ENCODE data around the gene IL5RA. TPM values are rescaled to one million over a fixed set of nuclear protein-coding genes. Genes with fewer than 3 reads are reported as not detected.

The IL5RA gene
- total RNA-seq, 1 donor from 2014 or later: not detected

DNA sequence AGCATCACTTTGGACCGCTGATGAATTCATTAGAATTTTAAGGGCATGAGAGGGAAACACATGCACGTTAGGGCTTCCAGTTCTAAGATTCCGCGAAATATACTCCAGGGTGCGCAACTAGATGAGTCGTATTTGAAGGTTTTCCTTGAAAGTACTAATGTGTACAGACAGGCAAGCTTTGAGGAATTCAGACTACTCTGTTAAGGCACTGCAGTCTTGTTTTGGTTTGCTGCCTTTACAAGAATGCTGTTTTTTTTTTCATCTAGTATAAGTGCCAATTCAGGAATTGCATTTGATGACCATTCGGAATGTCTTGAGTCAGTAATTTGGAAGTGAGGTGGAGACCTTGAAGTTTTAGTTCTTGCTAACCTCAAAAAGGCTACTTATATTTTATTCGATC lies 35.7 kb upstream of the IL5RA start:
- ChIA-PET POLR2A (no interaction called here), CTCF (no interaction called here)
- DNase-seq (no peak), ATAC-seq (ENCODE audit: low read depth) (no peak)
- TF ChIP-seq, protein P1, sequence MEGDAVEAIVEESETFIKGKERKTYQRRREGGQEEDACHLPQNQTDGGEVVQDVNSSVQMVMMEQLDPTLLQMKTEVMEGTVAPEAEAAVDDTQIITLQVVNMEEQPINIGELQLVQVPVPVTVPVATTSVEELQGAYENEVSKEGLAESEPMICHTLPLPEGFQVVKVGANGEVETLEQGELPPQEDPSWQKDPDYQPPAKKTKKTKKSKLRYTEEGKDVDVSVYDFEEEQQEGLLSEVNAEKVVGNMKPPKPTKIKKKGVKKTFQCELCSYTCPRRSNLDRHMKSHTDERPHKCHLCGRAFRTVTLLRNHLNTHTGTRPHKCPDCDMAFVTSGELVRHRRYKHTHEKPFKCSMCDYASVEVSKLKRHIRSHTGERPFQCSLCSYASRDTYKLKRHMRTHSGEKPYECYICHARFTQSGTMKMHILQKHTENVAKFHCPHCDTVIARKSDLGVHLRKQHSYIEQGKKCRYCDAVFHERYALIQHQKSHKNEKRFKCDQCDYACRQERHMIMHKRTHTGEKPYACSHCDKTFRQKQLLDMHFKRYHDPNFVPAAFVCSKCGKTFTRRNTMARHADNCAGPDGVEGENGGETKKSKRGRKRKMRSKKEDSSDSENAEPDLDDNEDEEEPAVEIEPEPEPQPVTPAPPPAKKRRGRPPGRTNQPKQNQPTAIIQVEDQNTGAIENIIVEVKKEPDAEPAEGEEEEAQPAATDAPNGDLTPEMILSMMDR (IDR thresholded peaks at IDR 0.05): no peak
- Mint-ChIP-seq H3K4me1 (no peaks in the 10 kb centered on the region), H3K36me3 (ENCODE audit: low read depth) (peaks cover 84% of the 10 kb centered on the region), H3K27ac (no peak overlapping the region), H3K4me3 (no peak overlapping the region), H3K9me3 (no peaks in the 10 kb centered on the region), H3K27me3 (no peaks in the 10 kb centered on the region)
- intact Hi-C loops (cut with micrococcal nuclease): loop anchor here (2.0 kb wide), 1 partner anchor 19 kb away; the partner anchor contains the start of gene TRNT1

DNA sequence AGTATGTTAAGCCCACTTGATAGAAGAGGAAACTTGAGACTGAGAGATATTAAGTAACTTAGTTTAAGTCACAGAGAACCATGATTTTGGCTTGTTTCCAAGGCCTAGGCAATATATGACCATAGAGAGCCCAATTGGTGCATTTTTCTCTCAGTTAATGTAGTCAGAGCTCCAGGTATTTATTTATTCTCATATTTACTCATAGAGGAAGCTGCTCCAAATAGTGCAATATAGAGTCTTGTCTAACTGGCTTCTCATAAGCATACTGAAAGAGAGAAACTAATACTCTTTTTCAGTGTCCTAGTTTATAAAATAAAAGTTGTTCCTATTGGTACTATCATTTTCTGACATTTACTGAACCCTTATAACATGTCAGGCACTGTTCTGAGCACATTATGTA lies 31.8 kb upstream of the IL5RA start:
- POLR2A ChIA-PET: no interaction called here
- peaks cover 95% of the 10 kb centered on the region for H3K36me3 Mint-ChIP-seq (ENCODE audit: low read depth)

GRCh38 chr3:3137526-3137925 lies 27.4 kb upstream of the IL5RA start:
- H3K9me3 Mint-ChIP-seq: no peaks in the 10 kb centered on the region
- TF ChIP-seq, protein P1 (IDR thresholded peaks at IDR 0.05): no peak
- H3K27me3 Mint-ChIP-seq: no peaks in the 10 kb centered on the region
- no peak for ATAC-seq (ENCODE audit: low read depth)
- no peak overlapping the region for H3K4me3 Mint-ChIP-seq
- ChIA-PET CTCF (no interaction called here), POLR2A (interaction anchor here (0.7 kb wide), 1 partner anchor 307 kb away, joined by 3 read pairs; no protein-coding TSS in a partner anchor)
- H3K4me1 Mint-ChIP-seq: peaks cover 20% of the 10 kb centered on the region
- H3K27ac Mint-ChIP-seq: no peak overlapping the region
- DNase-seq: no peak
- H3K36me3 Mint-ChIP-seq (ENCODE audit: low read depth): peaks cover 89% of the 10 kb centered on the region
- intact Hi-C loops (cut with micrococcal nuclease): no loop called here

More for the DNA sequence above, 31.8 kb upstream of the IL5RA start:
- H3K4me1 Mint-ChIP-seq: no peaks in the 10 kb centered on the region
- no peak for ATAC-seq (ENCODE audit: low read depth)
- no peaks in the 10 kb centered on the region for H3K27me3 Mint-ChIP-seq
- no peak overlapping the region for H3K27ac Mint-ChIP-seq
- TF ChIP-seq, protein P1 (IDR thresholded peaks at IDR 0.05): no peak
- H3K4me3 Mint-ChIP-seq: no peak overlapping the region
- CTCF ChIA-PET: no interaction called here
- intact Hi-C loops (cut with micrococcal nuclease): loop anchor here (2.0 kb wide), 1 partner anchor 15 kb away; no protein-coding TSS in a partner anchor
- H3K9me3 Mint-ChIP-seq: no peaks in the 10 kb centered on the region
- DNase-seq: no peak

- no peak overlapping the region for H3K4me3 Mint-ChIP-seq
- intact Hi-C loops (cut with micrococcal nuclease): no loop called here
- CTCF ChIA-PET: interaction anchor here (0.6 kb wide), 1 partner anchor 97 kb away, joined by 3 read pairs; no protein-coding TSS in a partner anchor
- TF ChIP-seq, protein P1 (IDR thresholded peaks at IDR 0.05): no peak
- ATAC-seq (ENCODE audit: low read depth) (no peak), DNase-seq (no peak)
- no peaks in the 10 kb centered on the region for H3K27me3 Mint-ChIP-seq
- POLR2A ChIA-PET: no interaction called here
- peaks cover 73% of the 10 kb centered on the region for H3K36me3 Mint-ChIP-seq (ENCODE audit: low read depth)
- peaks cover 20% of the 10 kb centered on the region for H3K4me1 Mint-ChIP-seq
- no peaks in the 10 kb centered on the region for H3K9me3 Mint-ChIP-seq
- H3K27ac Mint-ChIP-seq: no peak overlapping the region
Measured at GRCh38 chr3:3134750-3135448, 24.7 kb upstream of the IL5RA start.

GRCh38 chr3:3133500-3133899 lies 23.3 kb upstream of the IL5RA start:
- DNase-seq (no peak), ATAC-seq (ENCODE audit: low read depth) (no peak)
- CTCF ChIA-PET: no interaction called here
- POLR2A ChIA-PET: interaction anchor here (0.5 kb wide), 1 partner anchor 1360 kb away, joined by 4 read pairs; the partner anchor contains the start of gene ITPR1
- H3K36me3 Mint-ChIP-seq (ENCODE audit: low read depth): peaks cover 71% of the 10 kb centered on the region
- no peaks in the 10 kb centered on the region for H3K9me3 Mint-ChIP-seq
- H3K4me1 Mint-ChIP-seq: peaks cover 26% of the 10 kb centered on the region
- H3K4me3 Mint-ChIP-seq: no peak overlapping the region
- TF ChIP-seq, protein P1 (IDR thresholded peaks at IDR 0.05): no peak
- intact Hi-C loops (cut with micrococcal nuclease): no loop called here
- H3K27ac Mint-ChIP-seq: no peak overlapping the region
- no peaks in the 10 kb centered on the region for H3K27me3 Mint-ChIP-seq
